Kidney epithelial cell (primary cell): ENCODE measurements around the gene SYCE1. TPM values are rescaled to one million over a fixed set of nuclear protein-coding genes. Genes with fewer than 3 reads are reported as not detected.

Experiments
- DNase-seq: peaks from one replicate; pipeline ENCODE4 v3.0.0-alpha.2; 2010; ENCODE audit warnings: low read depth
- H3K27me3 ChIP-seq: 2 replicates; pipeline ENCODE4 v1.6.0; 2011; ENCODE audit warnings: low read length; ENCODE audit not compliant: control insufficient read depth, insufficient read depth
- H3K36me3 ChIP-seq: 2 replicates; pipeline ENCODE4 v1.5.1; 2011; ENCODE audit warnings: low read length; ENCODE audit not compliant: control insufficient read depth, insufficient read depth
- H3K4me3 ChIP-seq: 2 replicates; pipeline ENCODE4 v1.5.1; 2011; ENCODE audit warnings: low read depth, mild to moderate bottlenecking, control low read depth, low read length
- total RNA-seq: library from RNA; depleted of rRNA; stranded (reverse); fragments of >200 nt; gene quantifications from 2 replicates; pipeline ENCODE4 v1.2.3, GENCODE V29; 2015
- TF ChIP-seq, protein P1 (sequence below): IDR thresholded peaks from 2 replicates; pipeline ENCODE4 v1.5.1; 2011; ENCODE audit warnings: mild to moderate bottlenecking, moderate library complexity, low read length, control low read depth, inconsistent platforms; ENCODE audit not compliant: insufficient read depth, poor library complexity, severe bottlenecking

The SYCE1 gene
- total RNA-seq, 1 donor from 2014 or later: 0.50 TPM

DNA sequence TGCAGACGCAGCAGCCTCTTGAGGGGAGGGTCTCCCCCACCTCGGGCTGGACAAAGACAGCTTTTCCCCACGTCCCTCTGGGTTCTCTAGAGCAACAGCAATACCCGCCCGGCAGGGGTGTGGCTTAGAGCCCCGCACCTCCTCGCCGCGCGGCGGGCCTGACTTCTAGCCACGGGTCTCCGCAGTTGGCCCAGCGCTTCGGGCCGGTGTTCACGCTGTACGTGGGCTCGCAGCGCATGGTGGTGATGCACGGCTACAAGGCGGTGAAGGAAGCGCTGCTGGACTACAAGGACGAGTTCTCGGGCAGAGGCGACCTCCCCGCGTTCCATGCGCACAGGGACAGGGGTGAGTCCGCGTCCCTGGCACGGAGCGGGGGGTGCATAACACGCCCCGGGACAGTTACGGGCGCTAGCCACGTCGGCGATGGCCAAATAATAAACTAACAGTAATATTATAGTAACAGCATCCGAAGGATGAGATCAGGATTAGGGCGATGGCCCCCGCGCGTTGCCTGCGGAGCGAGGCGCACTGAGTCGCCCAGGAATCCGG, 37.0 kb downstream of the SYCE1 start:
- Histone ChIP-seq H3K27me3 (peaks cover 36% of the 10 kb centered on the region), H3K36me3 (no peaks in the 10 kb centered on the region), H3K4me3 (no peak overlapping the region)
- TF ChIP-seq, protein P1, sequence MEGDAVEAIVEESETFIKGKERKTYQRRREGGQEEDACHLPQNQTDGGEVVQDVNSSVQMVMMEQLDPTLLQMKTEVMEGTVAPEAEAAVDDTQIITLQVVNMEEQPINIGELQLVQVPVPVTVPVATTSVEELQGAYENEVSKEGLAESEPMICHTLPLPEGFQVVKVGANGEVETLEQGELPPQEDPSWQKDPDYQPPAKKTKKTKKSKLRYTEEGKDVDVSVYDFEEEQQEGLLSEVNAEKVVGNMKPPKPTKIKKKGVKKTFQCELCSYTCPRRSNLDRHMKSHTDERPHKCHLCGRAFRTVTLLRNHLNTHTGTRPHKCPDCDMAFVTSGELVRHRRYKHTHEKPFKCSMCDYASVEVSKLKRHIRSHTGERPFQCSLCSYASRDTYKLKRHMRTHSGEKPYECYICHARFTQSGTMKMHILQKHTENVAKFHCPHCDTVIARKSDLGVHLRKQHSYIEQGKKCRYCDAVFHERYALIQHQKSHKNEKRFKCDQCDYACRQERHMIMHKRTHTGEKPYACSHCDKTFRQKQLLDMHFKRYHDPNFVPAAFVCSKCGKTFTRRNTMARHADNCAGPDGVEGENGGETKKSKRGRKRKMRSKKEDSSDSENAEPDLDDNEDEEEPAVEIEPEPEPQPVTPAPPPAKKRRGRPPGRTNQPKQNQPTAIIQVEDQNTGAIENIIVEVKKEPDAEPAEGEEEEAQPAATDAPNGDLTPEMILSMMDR: no peak
- DNase-seq: no peak

DNA sequence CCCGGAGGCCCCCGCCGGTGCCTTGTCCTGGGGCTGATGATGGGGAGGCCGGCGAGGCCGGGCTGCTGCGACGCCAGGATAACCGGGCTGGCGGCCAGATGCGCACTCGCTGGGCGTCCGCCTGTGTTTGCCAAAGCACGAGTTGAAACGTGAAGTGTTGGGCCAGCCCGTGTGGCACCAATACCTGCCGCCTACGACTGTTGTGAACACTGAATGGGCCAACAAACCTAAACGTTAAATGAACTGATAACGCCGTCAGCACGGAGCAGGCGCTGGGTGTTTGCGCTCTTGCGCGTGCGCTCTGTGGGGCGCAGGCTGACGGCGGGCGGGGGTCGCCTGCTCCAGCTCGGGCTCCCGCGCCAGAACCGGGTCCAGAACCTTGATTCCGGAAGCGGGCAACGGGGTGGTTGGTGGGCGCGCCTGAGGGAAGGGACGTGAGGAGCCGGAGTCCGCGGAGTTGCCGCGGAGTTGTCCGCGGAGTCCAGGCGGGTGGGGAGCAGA, 37.6 kb downstream of the SYCE1 start:
- TF ChIP-seq, protein P1: no peak
- no peak overlapping the region for H3K4me3 ChIP-seq
- H3K36me3 ChIP-seq: no peaks in the 10 kb centered on the region
- peaks cover 36% of the 10 kb centered on the region for H3K27me3 ChIP-seq
- DNase-seq: no peak

GRCh38 chr10:133526957-133527588, 38.3 kb downstream of the SYCE1 start, which contains the start of gene CYP2E1:
Gene CYP2E1 (plus strand): TSS chr10:133527363. CDS start chr10:133527396, 33 bp downstream.
- Histone ChIP-seq H3K4me3 (no peak within 1 kb of the TSS), H3K36me3 (no peaks in the 10 kb centered on the region), H3K27me3 (peaks cover 36% of the 10 kb centered on the region)
- DNase-seq: no peak
- TF ChIP-seq, protein P1: no peak

- no peak for DNase-seq
- TF ChIP-seq, protein P1: no peak
- no peaks in the 10 kb centered on the region for H3K36me3 ChIP-seq
Measured at GRCh38 chr10:133525444-133525843, 39.9 kb downstream of the SYCE1 start.

DNA sequence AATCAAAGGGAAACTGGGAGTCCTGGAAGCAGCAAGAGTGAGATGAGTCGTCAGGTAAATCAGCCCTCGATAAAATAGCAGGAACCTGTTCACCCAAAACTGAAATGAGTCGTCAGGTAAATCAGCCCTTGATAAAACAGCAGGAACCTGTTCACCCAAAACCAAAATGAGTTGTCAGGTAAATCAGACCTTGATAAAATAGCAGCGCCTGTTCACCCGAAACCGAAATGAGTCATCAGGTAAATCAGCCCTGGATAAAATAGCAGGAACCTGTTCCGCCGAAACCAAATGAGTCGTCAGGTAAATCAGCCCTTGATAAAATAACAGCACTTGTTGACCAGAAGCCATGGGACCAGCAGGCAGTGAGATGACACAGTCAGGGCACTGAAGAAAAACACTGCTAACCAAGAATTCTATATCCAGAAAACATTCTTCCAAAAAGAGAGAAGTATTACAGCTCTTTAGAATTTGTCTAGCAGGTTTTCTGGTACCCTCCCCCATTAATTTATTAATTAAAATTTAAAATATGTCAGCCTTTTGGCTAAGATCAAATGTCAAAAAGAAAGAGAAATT, 41.7 kb downstream of the SYCE1 start:
- Histone ChIP-seq H3K27me3 (peaks cover 18% of the 10 kb centered on the region), H3K4me3 (no peak overlapping the region), H3K36me3 (no peaks in the 10 kb centered on the region)
- peak; percentile 37 for DNase-seq
- TF ChIP-seq, protein P1: no peak

More at GRCh38 chr10:133525444-133525843, 39.9 kb downstream of the SYCE1 start:
- Histone ChIP-seq H3K4me3 (no peak overlapping the region), H3K27me3 (peaks cover 32% of the 10 kb centered on the region)
